ENCODE results near the gene G6PC3. TPM values are rescaled to one million over a fixed set of nuclear protein-coding genes. Genes with fewer than 3 reads are reported as not detected.

Gene G6PC3
- total RNA-seq (2022; extraction: Qiagen RNA extraction; ENCODE audit: low read depth) = 118 to 181 TPM (median 163 TPM) in 5 replicates

GRCh38 chr17:44070455-44071197 lies at the start of gene G6PC3:
TSS of gene G6PC3 (plus strand) at chr17:44070735. CDS start at chr17:44070966, 231 bp downstream.

GRCh38 chr17:44066204-44066930 lies 4.2 kb upstream of the G6PC3 start, which contains the start of gene LSM12:
TSS of gene LSM12 (minus strand) at chr17:44066671. CDS start at chr17:44066587, 84 bp downstream.

GRCh38 chr17:44123356-44124117 lies 53.0 kb downstream of the G6PC3 start, which contains the start of gene HDAC5:
TSS of gene HDAC5 (minus strand) at chr17:44123641. CDS start at chr17:44117515, 6,126 bp downstream.

Other genes starting within 250 kb of the G6PC3 start
- 14.0 to 18.4 TPM (median 17.4 TPM) in 5 replicates for gene MPP3, start 237.6 kb upstream of the G6PC3 start, total RNA-seq (2022; extraction: Qiagen RNA extraction; ENCODE audit: low read depth)
- not detected in 5 replicates for gene CD300LG, start 223.6 kb upstream of the G6PC3 start, total RNA-seq (2022; extraction: Qiagen RNA extraction; ENCODE audit: low read depth)
- 1.4 to 2.0 TPM (median 1.7 TPM) in 5 replicates for gene MPP2, start 163.2 kb upstream of the G6PC3 start, total RNA-seq (2022; extraction: Qiagen RNA extraction; ENCODE audit: low read depth)
- gene PPY, start 128.3 kb upstream of the G6PC3 start, total RNA-seq (2022; extraction: Qiagen RNA extraction; ENCODE audit: low read depth) = 0.28 TPM in 1 of 5 replicates, not detected in the others
- gene PYY, start 116.8 kb upstream of the G6PC3 start, total RNA-seq (2022; extraction: Qiagen RNA extraction; ENCODE audit: low read depth) = 0.17 TPM in 1 of 5 replicates, not detected in the others
- 0.72 to 1.3 TPM (median 1.1 TPM) in 5 replicates for gene NAGS, start 66.1 kb upstream of the G6PC3 start, total RNA-seq (2022; extraction: Qiagen RNA extraction; ENCODE audit: low read depth)
- 24.8 to 33.0 TPM (median 30.9 TPM) in 5 replicates for gene TMEM101, start 55.8 kb upstream of the G6PC3 start, total RNA-seq (2022; extraction: Qiagen RNA extraction; ENCODE audit: low read depth)
- gene LSM12, start 4.1 kb upstream of the G6PC3 start, total RNA-seq (2022; extraction: Qiagen RNA extraction; ENCODE audit: low read depth) = 51.2 to 56.2 TPM (median 53.9 TPM) in 5 replicates
- gene HDAC5, start 52.9 kb downstream of the G6PC3 start, total RNA-seq (2022; extraction: Qiagen RNA extraction; ENCODE audit: low read depth) = 13.9 to 17.7 TPM (median 14.7 TPM) in 5 replicates
- 7.6 to 10.5 TPM (median 9.4 TPM) in 5 replicates for gene HROB, start 71.2 kb downstream of the G6PC3 start, total RNA-seq (2022; extraction: Qiagen RNA extraction; ENCODE audit: low read depth)
- gene ASB16, start 100.0 kb downstream of the G6PC3 start, total RNA-seq (2022; extraction: Qiagen RNA extraction; ENCODE audit: low read depth) = 0.08 to 0.12 TPM in 2 of 5 replicates, not detected in the others
- gene TMUB2, start 116.2 kb downstream of the G6PC3 start, total RNA-seq (2022; extraction: Qiagen RNA extraction; ENCODE audit: low read depth) = 32.2 to 43.8 TPM (median 42.3 TPM) in 5 replicates
- gene ATXN7L3, start 129.1 kb downstream of the G6PC3 start, total RNA-seq (2022; extraction: Qiagen RNA extraction; ENCODE audit: low read depth) = 53.5 to 70.0 TPM (median 63.9 TPM) in 5 replicates
- gene UBTF, start 148.9 kb downstream of the G6PC3 start, total RNA-seq (2022; extraction: Qiagen RNA extraction; ENCODE audit: low read depth) = 98.3 to 104 TPM (median 100 TPM) in 5 replicates
- gene SLC4A1, start 197.4 kb downstream of the G6PC3 start, total RNA-seq (2022; extraction: Qiagen RNA extraction; ENCODE audit: low read depth) = not detected in 5 replicates
- gene RUNDC3A, start 237.9 kb downstream of the G6PC3 start, total RNA-seq (2022; extraction: Qiagen RNA extraction; ENCODE audit: low read depth) = 0.29 to 0.59 TPM (median 0.53 TPM) in 5 replicates

All from A549 treated with RU486 at 1 μM for 4 hours (cell line).